ENCODE measurements around the gene STX3.

DNA sequence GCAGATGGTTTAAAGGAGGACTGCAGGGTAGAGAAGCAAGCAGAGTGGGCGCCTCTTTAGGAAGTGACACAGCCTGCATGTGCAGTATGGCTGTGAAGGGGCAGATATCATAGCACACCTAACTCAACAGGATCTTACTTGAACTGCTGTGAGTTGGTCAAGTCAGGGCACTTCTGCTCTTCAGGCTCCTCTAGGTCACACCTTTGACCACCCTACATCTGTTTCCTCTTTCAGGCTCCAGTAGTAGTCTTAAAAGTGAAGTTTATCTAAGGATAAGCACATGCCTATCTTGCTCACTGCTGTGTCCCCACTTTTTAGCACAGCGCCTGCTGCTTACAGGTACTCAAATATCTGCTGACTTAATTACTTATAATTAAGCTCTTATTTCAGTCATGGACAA, 48.9 kb downstream of the STX3 start:
- TF ChIP-seq EZH2phosphoT487 (IDR thresholded peaks at IDR 0.05; ENCODE audit: borderline replicate concordance, low read length) (no peak), CTCF (IDR thresholded peaks at IDR 0.05; ENCODE audit: low read depth, low read length, poor library complexity, severe bottlenecking) (no peak)
